Fibroblast of the conjunctiva (primary cell): ENCODE measurements around the gene SOCS3.
"Not testable (repeated sequence)": the region's sequence is repeated elsewhere in the genome, so short reads cannot be mapped to it uniquely, and the experiment has no call there.

Experiments used
- DNase-seq: peaks from one replicate; pipeline ENCODE4 v3.0.0-alpha.2; 2010; ENCODE audit warnings: low read depth

The SOCS3 gene

DNA sequence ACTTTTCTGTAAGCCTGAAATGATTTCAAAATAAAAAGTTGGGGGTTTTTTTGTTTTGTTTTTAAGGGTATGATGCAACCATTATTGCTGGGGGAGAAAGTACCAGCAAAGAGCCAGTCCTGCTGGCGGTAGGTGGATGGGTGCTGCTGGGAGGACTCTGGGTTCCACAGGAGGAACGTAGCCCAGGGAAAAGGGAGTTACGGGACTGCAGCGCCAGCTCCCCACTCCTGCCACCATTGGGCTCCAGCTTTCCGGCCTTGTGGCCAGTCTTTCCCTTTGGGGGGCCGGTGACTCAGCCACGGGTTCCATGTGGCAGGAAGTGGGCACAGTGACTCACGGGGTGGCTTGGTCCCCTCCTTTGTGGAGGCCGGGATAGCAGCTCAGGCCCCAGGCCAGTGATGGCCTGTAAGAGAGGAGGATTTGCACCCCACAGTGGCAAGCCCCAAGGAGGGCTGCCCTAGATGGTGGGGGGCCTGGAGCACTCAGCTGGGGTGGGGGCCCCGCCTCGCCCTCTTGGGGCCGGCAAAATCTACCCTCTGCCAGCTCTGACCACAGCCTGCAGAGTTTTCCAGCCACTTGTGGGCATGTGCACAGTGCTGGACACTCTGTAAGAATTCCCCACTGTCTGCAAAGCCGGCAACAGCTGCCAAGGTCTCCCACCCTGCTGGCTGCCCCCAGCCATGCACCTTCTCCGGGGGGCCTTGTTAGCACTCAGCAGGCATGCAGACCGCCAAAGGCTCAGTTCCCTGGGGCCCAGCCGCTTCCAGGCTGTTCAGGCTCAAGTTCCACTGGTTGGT is 30.4 kb downstream of the SOCS3 start:
- no peak for DNase-seq

- no peak for DNase-seq
Observed at GRCh38 chr17:78327880-78328279, 32.0 kb downstream of the SOCS3 start.

DNA sequence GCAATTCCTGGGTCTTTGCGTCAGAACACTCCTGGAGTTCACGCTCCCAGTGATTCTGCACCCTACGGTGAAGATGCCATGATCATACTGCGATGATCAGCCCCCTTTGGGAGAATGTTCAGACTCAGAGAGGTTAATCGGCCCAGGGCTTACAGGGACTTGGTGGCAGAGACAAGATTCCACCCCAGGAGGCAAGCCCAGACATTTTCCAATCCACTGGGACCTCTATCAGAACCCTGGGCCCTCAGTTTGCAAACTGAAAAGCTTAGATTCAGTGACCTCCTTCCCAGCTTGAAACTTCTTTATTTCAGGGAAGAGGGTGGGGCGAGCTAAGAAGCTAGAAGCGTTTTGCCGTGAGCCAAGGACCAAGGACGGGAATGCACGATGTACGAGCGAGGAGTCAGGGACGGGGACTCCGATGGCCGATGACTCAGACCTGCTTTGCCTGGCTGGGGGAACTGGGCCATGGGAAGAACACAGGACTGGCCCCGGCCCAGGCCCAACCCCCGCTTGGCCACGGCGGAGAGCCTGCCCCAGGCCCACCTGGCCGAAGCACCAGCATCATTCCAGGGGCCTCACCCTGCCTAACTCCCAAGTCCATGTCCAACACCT is 34.7 kb downstream of the SOCS3 start:
- no peak for DNase-seq

- DNase-seq = peak; percentile 95
Observed at GRCh38 chr17:78324391-78325075, 35.3 kb downstream of the SOCS3 start.

DNA sequence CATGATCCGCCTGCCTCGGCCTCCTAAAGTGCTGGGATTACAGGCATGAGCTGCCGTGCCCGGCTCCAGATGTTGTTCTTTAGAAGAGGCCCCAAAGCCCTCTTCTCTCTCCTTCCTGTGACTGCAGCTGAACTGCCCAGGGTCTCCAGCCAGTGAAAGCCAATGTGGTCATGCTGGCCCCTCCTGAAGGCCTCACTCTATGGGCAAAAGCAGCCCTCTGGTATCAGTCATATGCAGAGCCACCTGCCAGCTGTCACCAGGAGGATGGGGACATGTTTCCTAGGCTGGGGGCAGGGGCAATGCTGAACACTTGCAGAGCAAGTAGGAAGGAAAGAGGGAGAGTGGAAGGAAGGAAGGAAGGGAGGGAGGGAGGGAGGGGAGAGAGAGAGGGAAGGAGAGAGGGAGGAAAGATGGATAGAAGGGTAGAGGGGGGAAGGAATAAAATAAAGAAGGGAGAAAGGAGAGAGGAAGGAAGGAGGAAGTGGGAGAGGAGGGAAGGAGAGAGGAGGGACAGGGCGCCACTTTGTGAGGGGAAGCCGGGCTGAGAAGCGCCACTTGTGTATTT is 36.0 kb downstream of the SOCS3 start:
- DNase-seq = no peak

DNA sequence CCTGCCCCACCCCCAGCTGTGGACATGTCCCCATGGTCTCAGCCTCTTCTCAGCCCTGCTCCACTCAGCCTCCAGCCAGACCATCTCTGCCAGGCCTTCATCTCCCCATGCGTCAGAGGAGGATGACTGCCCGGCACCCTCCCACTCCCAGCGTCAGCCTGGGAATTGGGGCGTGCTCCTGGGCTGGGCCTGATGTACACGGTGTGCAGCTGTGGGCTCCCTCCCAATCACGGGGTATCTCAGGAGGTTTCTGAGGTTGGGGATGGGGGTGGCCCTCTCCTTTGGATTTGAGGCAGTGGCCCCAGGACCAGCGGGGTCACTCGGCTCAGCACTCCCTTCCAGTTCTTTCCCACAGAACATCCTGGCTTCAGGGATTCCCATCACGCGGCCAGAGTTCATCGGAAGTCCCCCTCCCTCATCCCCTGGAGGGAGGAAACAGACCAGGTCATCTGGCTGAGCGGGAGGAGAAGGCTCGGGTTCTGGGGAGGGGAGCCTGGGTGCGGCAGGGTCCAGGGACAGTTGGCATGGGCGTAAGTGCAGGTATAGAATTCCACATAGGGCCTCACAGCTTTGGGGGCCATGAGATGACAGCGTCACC is 36.9 kb downstream of the SOCS3 start:
- no peak for DNase-seq

GRCh38 chr17:78322327-78322857 is 37.5 kb downstream of the SOCS3 start:
- DNase-seq = no peak

GRCh38 chr17:78318843-78319242 is 41.0 kb downstream of the SOCS3 start:
- no peak for DNase-seq

- no peak for DNase-seq
Observed at GRCh38 chr17:78318407-78318806, 41.5 kb downstream of the SOCS3 start.

DNA sequence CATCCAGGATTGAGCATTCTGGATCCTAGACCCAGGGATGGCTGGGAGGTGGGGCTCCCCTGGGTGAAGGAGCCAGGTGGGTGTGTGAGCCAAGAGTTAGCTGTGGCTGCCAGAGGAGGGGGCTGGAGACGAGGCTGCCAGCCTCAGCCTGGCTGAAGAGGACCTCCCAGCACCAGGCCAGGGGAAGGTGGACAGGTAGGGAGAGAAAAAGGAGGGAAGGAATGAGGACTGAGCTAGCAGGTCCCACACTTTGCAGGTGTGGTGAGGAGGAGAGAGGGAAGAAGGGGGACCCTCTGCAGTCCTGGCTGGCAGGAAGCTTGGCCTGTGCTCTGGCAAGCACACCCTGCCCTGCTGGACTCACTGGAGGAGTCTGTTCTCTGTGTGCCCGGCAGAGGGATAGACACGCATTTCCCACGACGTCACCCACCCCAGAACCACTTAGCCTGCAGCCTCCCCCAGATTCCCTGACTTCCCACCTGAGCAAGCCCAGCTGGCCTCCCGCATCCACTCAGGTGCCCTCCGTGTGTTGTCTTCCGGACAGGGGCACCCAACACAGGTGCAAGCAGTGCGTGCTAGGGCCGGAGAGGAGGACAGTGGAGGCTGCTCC is 42.0 kb downstream of the SOCS3 start:
- DNase-seq = no peak

DNA sequence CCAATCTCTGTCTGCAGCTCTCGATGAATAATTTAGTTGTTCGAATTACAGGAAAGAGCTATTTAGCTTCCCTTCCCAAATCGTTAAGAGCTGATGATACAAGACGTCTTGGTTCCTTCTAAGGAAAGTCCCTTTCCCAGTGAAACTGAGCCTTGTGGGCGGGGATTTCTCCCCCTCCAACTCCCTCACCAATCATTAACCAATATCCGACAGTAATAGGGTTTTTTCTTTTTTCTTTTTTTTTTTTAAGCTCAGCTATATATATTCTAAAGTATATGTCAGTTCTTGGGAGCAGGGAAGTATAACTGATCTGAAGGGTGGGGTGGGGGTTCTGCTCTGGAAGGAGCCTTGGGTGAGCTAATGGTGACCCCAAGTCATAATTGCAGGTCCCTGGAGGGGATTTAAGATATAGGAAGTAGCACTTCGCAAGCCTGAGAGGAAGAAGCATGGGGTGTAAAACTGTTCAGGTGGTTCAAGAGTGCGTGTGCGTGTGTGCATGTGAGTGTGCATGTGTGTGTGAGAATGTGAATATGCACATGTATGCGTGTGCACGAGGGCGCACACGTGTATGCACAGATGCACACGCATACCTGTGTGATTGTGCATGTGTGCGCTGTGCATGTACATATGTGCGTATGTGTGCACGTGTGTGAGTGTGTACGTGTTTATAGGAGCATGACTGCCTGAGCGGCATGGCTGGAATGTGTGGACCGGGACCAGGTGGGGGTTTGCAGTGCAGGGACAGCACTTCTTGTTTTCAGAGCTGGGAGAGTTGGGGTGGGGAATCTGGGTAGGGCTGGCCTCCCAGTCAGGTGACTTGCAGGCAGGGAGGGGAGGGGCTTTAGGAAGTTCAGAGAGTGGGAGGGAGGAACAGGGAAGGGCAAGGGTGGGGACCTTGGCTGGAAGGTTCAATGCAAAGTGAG is 42.7 kb downstream of the SOCS3 start:
- no peak for DNase-seq

GRCh38 chr17:78316115-78316866 is 43.6 kb downstream of the SOCS3 start:
- DNase-seq = no peak

DNA sequence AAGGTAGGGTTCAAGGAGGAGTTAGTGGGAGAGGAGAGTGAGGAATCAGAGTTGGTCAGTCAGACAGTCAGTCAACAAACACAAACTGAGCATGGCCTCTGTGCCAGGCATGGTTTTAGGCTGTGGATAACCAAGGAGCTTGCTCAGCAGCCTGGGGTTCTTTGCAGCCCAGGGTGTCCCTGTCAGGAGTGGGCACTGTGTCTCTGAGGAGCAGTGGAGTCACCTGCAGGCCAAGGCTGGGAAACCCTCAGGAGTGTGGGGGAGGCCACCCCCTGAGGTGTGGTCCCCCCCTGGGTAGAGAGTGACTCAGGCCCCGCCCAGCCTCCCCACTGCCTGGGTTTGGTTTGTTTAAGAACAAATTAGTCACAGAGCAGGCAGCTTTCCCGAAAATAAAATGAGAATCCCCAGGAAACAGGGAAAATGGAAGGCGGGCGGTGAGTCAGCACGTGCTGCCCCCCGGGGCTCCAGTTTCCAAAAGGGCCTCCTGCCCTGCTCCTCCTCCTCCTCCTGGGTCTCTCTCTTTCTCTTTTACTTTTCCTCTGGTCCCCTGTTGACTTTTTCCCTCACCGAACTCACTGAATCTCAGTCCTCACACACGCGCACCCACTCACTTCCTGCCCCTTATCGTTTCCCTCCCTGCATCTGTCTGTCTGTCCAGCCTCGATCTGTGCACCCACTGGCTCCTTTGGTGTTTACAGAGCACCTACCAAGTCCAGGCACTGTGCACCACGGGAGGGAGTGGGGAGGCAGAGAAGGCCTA is 44.3 kb downstream of the SOCS3 start:
- peak; percentile 88 for DNase-seq

DNA sequence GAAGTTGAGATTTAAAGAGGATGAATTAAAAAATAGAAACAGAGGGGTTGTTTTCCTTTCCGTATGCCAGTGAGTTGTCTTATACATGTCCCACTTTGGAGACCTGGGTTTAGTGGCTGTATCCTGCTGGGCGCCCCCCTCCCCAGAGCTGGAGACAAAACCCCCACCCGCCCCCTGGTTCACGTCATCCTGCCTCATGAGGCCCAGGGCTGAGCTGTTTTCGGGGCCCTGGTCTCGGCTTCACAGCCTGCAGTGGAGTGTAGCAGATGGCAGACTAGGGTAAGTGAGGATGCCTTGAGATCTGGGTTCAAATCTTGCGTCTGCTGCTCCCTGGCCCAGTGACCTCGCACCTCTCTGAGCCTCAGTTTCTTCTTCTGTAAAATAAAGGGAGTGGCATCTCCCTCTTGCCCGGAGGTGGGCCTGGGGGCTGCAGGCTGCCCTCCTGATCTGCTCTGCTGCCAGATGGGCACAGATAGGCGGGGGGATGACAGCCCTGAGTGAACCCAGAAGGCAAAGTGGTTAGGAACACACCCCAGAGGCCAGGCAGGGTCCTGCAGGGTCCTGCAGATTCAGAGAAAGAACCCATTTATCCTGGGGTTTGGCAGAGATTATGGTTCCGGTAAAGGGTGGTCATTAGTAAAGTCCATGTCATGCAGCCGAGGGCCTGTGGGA is 45.1 kb downstream of the SOCS3 start:
- no peak for DNase-seq

DNA sequence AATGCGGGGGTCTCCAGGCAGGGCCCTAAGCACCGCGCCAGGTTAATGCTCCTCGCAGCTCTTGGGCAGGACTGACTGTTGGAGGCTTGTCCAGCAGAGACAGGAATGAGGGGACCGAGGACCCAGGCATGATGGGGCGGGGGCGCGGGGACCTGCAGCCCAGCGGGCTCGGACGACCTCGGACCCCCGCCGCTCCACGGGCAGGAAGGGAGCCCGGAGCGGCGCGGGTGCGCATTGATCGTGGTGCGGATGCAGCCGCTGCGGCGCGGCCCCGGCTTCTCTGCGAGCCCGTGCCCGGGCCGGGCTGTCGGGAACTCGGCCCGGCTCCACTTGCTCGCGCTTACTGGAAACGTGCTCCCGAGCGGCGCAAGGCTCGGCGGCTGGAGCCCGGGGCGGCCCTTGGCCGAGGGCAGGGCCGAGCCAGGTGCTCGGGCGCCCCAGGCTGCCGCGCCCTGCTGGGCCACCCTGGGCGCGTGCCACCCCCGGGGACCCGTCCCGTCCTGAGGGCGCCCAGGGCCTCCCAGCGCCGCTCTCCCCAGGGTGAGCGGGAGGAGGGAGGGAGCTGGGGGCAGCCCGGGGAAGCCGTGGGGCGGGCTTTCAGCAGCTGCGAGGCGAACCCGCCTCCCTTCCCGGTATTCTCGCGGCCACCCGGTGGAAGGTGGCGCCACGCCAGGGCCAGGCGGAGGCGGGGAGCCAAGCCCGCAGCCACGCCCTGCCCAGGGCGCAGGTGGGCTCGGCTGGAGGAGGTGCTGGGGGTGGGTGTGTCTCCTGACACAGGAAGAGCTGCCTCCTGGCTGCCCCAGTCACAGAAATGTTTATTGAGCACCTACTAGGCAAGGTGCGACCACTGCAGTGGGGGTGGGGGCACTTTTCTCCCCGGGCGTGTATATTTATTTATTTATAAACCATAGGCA is 45.9 kb downstream of the SOCS3 start:
- DNase-seq = no peak

- not testable (repeated sequence) for DNase-seq
Observed at GRCh38 chr17:78309659-78310255, 50.1 kb downstream of the SOCS3 start.
